ENCODE data around the gene RDH13.
"Not testable (repeated sequence)": the region's sequence is repeated elsewhere in the genome, so short reads cannot be mapped to it uniquely, and the experiment has no call there.

DNA sequence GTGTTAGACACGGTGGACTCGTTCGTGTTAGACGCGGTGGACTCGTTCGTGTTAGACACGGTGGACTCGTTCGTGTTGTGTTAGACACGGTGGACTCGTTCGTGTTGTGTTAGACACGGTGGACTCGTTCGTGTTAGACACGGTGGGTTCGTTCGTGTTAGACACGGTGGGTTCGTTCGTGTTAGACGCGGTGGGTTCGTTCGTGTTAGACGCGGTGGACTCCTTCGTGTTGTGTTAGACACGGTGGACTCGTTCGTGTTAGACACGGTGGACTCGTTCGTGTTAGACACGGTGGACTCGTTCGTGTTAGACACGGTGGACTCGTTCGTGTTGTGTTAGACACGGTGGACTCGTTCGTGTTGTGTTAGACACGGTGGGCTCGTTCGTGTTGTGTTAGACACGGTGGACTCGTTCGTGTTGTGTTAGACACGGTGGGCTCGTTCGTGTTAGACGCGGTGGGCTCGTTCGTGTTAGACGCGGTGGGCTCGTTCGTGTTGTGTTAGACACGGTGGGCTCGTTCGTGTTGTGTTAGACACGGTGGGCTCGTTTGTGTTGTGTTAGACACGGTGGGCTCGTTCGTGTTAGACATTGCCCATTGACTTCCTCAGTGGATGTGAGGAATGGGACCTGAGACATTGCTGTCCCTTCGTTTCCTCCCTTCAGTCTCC is 29.8 kb downstream of the RDH13 start:
- TF ChIP-seq, protein P1, sequence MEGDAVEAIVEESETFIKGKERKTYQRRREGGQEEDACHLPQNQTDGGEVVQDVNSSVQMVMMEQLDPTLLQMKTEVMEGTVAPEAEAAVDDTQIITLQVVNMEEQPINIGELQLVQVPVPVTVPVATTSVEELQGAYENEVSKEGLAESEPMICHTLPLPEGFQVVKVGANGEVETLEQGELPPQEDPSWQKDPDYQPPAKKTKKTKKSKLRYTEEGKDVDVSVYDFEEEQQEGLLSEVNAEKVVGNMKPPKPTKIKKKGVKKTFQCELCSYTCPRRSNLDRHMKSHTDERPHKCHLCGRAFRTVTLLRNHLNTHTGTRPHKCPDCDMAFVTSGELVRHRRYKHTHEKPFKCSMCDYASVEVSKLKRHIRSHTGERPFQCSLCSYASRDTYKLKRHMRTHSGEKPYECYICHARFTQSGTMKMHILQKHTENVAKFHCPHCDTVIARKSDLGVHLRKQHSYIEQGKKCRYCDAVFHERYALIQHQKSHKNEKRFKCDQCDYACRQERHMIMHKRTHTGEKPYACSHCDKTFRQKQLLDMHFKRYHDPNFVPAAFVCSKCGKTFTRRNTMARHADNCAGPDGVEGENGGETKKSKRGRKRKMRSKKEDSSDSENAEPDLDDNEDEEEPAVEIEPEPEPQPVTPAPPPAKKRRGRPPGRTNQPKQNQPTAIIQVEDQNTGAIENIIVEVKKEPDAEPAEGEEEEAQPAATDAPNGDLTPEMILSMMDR (IDR thresholded peaks at IDR 0.05), result not testable (repeated sequence)
- TF ChIP-seq POLR2A (IDR thresholded peaks at IDR 0.05), result not testable (repeated sequence)

Measured in heart left ventricle (tissue), 13 donors.